Upper lobe of left lung (tissue), 6 donors: ENCODE results near the gene SMOC2. TPM values are rescaled to one million over a fixed set of nuclear protein-coding genes. Genes with fewer than 3 reads are reported as not detected.

Experiments
- ATAC-seq, 2 donors: fragments of 200-7000 bp; cut with Tn5 transposase; one replicate each; pipeline ENCODE4 v1.9.1; 2022; ENCODE audit warnings: mild to moderate bottlenecking in 2 of 2, moderate library complexity in 2 of 2; ENCODE audit not compliant: low FRiP score in 2 of 2
- DNase-seq, 2 donors: peaks; one replicate each; pipeline ENCODE4 v3.0.0-alpha.2; 2019 to 2020
- H3K27ac ChIP-seq, 4 donors: fragments of 200-600 bp; sonication (generic); one replicate each; pipeline ENCODE4 v1.5.1; 2016 to 2019
- H3K27me3 ChIP-seq, 4 donors: fragments of 200-600 bp; sonication (generic); one replicate each; pipeline ENCODE4 v1.5.1; 2017 to 2019
- H3K36me3 ChIP-seq, 4 donors: fragments of 200-600 bp; sonication (generic); one replicate each; pipeline ENCODE4 v1.5.1; 2016 to 2019
- H3K4me1 ChIP-seq, 4 donors: fragments of 200-600 bp; sonication (generic); one replicate each; pipeline ENCODE4 v1.5.1; 2018 to 2019
- H3K4me3 ChIP-seq, 4 donors: fragments of 200-600 bp; sonication (generic); one replicate each; pipeline ENCODE4 v1.5.1; 2017 to 2019; ENCODE audit warnings: mild to moderate bottlenecking in 2 of 4, moderate library complexity in 1 of 4
- H3K9me3 ChIP-seq, 4 donors: fragments of 200-600 bp; sonication (generic); one replicate each; pipeline ENCODE4 v1.5.1; 2018 to 2019
- CTCF ChIP-seq, 6 experiments: fragments of 450-650 bp in 4 of 6; fragments of 200-600 bp in 2 of 6; sonication (generic) in 2 of 6; IDR thresholded peaks; one replicate each; pipeline ENCODE4 v1.5.1; 2016 to 2019; ENCODE audit warnings: antibody characterized with exemption in 6 of 6
- EP300 ChIP-seq, 4 donors: sonication (generic); formaldehyde crosslinking; IDR thresholded peaks; one replicate each; pipeline ENCODE4 v1.5.1; 2017; ENCODE audit warnings: antibody characterized with exemption in 4 of 4, control low read depth in 2 of 4
- POLR2A ChIP-seq, 4 donors: fragments of 450-650 bp; IDR thresholded peaks; one replicate each; pipeline ENCODE4 v1.5.1; 2016 to 2017; ENCODE audit warnings: antibody characterized with exemption in 4 of 4, mild to moderate bottlenecking in 2 of 4
- POLR2AphosphoS5 ChIP-seq, 2 donors: sonication (generic); formaldehyde crosslinking; IDR thresholded peaks; one replicate each; pipeline ENCODE4 v1.5.1; 2017; ENCODE audit warnings: antibody characterized with exemption in 2 of 2
- WGBS, 2 donors: methylation state at CpG; one replicate each; pipeline ENCODE4 v1.1.5; 2017 to 2018; 5-methylcytosine and 5-hydroxymethylcytosine counted together
- total RNA-seq, 6 donors: library from RNA; depleted of rRNA in 4 of 6; stranded (reverse); fragments of >200 nt in 4 of 6; gene quantifications; one replicate each; pipeline versions ENCODE4 v1.1.0 to v1.2.1, GENCODE V29; 2016 to 2021
- donor health status: DM: no; HTN: no; CAD: no; lungs with moderate emphysema.
- donor health status: DM: no; HTN: yes; CAD: no; lungs with severe emphysema.

Gene SMOC2
- total RNA-seq, 6 donors from 2014 or later: 1.0 to 18.9 (median 5.0) TPM

DNA sequence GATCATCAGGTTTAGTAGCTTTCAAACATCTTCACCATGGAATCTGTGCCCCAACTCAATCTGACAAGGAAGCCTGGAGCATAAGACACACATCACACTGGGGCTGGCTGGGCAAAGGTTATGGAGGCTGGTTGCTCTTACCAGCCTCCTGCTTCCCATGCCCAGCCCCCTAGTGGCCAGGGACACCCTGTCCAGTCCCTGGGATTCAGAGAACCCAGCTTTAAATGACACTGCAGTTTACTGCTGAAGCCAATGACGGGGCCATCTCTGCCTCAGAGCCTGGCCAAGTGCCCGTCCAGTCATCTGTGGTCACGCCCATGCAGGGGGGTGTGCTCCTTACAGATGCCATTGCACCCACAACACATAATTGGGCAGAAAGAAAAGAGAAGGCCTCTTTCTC lies 272.9 kb downstream of the SMOC2 start:
- ATAC-seq (peak in 1 of 2 donors; percentile 20), DNase-seq (no peak)
- no peaks in the 10 kb centered on the region for H3K36me3 ChIP-seq
- no peaks in the 10 kb centered on the region for H3K27me3 ChIP-seq
- H3K27ac ChIP-seq: no peak overlapping the region
- H3K4me3 ChIP-seq: no peak overlapping the region
- TF ChIP-seq CTCF (IDR thresholded peaks at IDR 0.05) (peak in 4 of 6 experiments; percentile 5 to 41 (median 22)), POLR2A (IDR thresholded peaks at IDR 0.05) (no peak)
- H3K4me1 ChIP-seq: no peaks in the 10 kb centered on the region
- H3K9me3 ChIP-seq: no peaks in the 10 kb centered on the region
- 94 to 96% methylated on average over 3 of the region's 3 CpGs for WGBS, 2 donors

DNA sequence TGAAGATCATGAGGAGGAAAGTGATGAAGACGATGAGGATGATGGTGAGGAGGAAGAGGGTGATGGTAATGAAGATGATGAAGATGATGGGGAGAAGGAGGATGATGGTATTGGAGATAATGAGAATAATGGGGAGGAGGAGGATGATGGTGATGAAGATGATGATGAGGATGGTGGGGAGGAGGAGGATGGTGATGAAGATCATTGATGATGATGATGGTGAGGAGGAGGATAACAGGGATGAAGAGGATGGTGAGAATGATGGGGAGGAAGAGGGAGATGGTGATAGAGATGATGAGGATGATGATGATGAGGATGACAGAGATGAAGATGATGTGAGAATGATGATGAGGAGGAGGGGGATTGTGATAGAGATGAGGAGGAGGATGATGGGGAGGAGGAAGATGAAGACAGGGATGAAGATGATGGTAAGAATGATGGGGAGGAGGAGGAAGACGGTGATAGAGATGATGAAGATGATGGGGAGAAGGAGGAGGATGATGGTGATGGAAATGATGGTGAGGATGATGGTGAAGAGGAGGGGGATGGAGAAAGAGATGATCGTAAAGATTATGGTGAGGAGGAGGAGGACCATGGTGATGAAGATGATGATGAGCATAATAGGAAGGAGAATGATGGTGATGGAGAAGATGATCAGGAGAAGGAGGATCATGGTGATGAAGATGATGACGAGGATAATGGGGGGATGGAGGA lies 273.7 kb downstream of the SMOC2 start:
- Histone ChIP-seq H3K9me3 (no peaks in the 10 kb centered on the region), H3K36me3 (no peaks in the 10 kb centered on the region), H3K4me1 (no peaks in the 10 kb centered on the region), H3K27ac (no peak overlapping the region), H3K27me3 (no peaks in the 10 kb centered on the region), H3K4me3 (no peak overlapping the region)
- ATAC-seq: no peak
- 89 to 91% methylated on average over 4 of the region's 4 CpGs for WGBS, 2 donors
- no peak for DNase-seq
- TF ChIP-seq POLR2A (IDR thresholded peaks at IDR 0.05): no peak
- TF ChIP-seq POLR2AphosphoS5 (IDR thresholded peaks at IDR 0.05): no peak
- TF ChIP-seq EP300 (IDR thresholded peaks at IDR 0.05): no peak
- TF ChIP-seq CTCF (IDR thresholded peaks at IDR 0.05): no peak

- H3K4me3 ChIP-seq: no peak overlapping the region
- no peaks in the 10 kb centered on the region for H3K36me3 ChIP-seq
- H3K27me3 ChIP-seq: no peaks in the 10 kb centered on the region
- ATAC-seq: no peak
- WGBS, 2 donors: 84 to 85% methylated on average over 11 of the region's 11 CpGs
- no peak for DNase-seq
- H3K9me3 ChIP-seq: no peaks in the 10 kb centered on the region
- no peak overlapping the region for H3K27ac ChIP-seq
- no peaks in the 10 kb centered on the region for H3K4me1 ChIP-seq
- TF ChIP-seq POLR2AphosphoS5 (IDR thresholded peaks at IDR 0.05) (no peak), CTCF (IDR thresholded peaks at IDR 0.05) (no peak)
These were observed 274.9 kb downstream of the SMOC2 start for GRCh38 chr6:168715643-168716481.

DNA sequence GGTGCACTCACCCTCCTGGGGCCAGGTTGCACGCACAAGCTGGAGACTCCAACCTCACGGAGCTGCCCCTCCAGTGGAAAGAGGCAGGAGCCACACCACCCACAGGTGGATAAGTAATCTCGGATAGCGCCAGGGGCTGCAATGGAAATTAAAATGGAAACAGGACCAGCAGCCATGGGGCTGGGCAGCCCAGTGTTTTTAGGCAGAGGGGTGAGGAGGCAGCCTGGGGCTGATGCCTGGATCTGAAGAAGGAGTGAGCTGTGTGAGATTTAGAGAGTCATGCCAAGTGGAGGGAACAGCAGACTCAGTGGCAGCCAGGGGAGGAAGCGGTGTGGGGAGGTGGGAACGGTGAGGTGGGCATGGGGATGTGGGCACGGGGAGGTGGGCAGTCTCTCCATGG lies 275.6 kb downstream of the SMOC2 start:
- no peaks in the 10 kb centered on the region for H3K9me3 ChIP-seq
- H3K4me1 ChIP-seq: no peaks in the 10 kb centered on the region
- no peaks in the 10 kb centered on the region for H3K36me3 ChIP-seq
- H3K27me3 ChIP-seq: no peaks in the 10 kb centered on the region
- TF ChIP-seq POLR2A (IDR thresholded peaks at IDR 0.05): no peak
- no peak for TF ChIP-seq POLR2AphosphoS5 (IDR thresholded peaks at IDR 0.05)
- no peak for TF ChIP-seq CTCF (IDR thresholded peaks at IDR 0.05)
- no peak for TF ChIP-seq EP300 (IDR thresholded peaks at IDR 0.05)
- no peak overlapping the region for H3K4me3 ChIP-seq
- H3K27ac ChIP-seq: no peak overlapping the region
- ATAC-seq (no peak), DNase-seq (no peak)
- WGBS, 2 donors: 85 to 92% methylated on average over 7 of the region's 7 CpGs
